ENCODE results near the gene ELMO3. TPM values are rescaled to one million over a fixed set of nuclear protein-coding genes. Genes with fewer than 3 reads are reported as not detected.

Gene ELMO3
- total and polyA plus RNA-seq, 2 of the 13 experiments (the other 11 are each of a cell fraction or from before 2014, with no cell fraction given): 2.6 to 4.0 TPM

- TF ChIP-seq ZBTB34 (CRISPR knock-in tag; IDR thresholded peaks at IDR 0.05) (no peak), ZBTB43 (CRISPR knock-in tag; conservative IDR thresholded peaks at IDR 0.05) (no peak), NFIC (IDR thresholded peaks at IDR 0.05; ENCODE audit: low read length) (no peak), RORA (CRISPR knock-in tag; IDR thresholded peaks at IDR 0.05) (no peak), ZNF784 (CRISPR knock-in tag; IDR thresholded peaks at IDR 0.05; ENCODE audit: borderline replicate concordance) (no peak), ZNF614 (CRISPR knock-in tag; IDR thresholded peaks at IDR 0.05; ENCODE audit: borderline replicate concordance) (no peak), SATB2 (CRISPR knock-in tag; IDR thresholded peaks at IDR 0.05) (no peak), MYPOP (CRISPR knock-in tag; IDR thresholded peaks at IDR 0.05) (no peak), ZBTB7A (CRISPR knock-in tag; IDR thresholded peaks at IDR 0.05) (0 out of 2 replicates have a peak, but pooled peaks have one; percentile 43), ZBTB38 (CRISPR knock-in tag; IDR thresholded peaks at IDR 0.05) (no peak), ZNF580 (CRISPR knock-in tag; IDR thresholded peaks at IDR 0.05; ENCODE audit: borderline replicate concordance, low read depth) (no peak), ZNF800 (CRISPR knock-in tag; IDR thresholded peaks at IDR 0.05) (no peak), SIX4 (CRISPR knock-in tag; IDR thresholded peaks at IDR 0.05) (no peak), ZHX1 (CRISPR knock-in tag; IDR thresholded peaks at IDR 0.05; ENCODE audit: low read depth) (no peak), CREBL2 (CRISPR knock-in tag; IDR thresholded peaks at IDR 0.05; ENCODE audit: borderline replicate concordance) (no peak), PLRG1 (conservative IDR thresholded peaks at IDR 0.05) (no peak), ZNF652 (CRISPR knock-in tag; IDR thresholded peaks at IDR 0.05; ENCODE audit: borderline replicate concordance, low read depth) (no peak), ZNF891 (CRISPR knock-in tag; IDR thresholded peaks at IDR 0.05) (no peak)
Measured at GRCh38 chr16:67158637-67159600, 40.0 kb upstream of the ELMO3 start (continued).

Measured in HepG2 (cell line).